HCT116 (cell line): ENCODE measurements around the gene PRSS57. TPM values are rescaled to one million over a fixed set of nuclear protein-coding genes. Genes with fewer than 3 reads are reported as not detected.
"Not testable (repeated sequence)": the region's sequence is repeated elsewhere in the genome, so short reads cannot be mapped to it uniquely, and the experiment has no call there.

Experiments used
- ATAC-seq: fragments of 200-7000 bp; cut with Tn5 transposase; 2 replicates; pipeline ENCODE4 v1.9.1; 2020; ENCODE audit warnings: mild to moderate bottlenecking, moderate library complexity
- BruUV-seq: library from RNA; stranded (reverse); fragments of 400-500 nt; replicated peaks from 2 replicates; lab custom pipeline; 2021; lab: Mats Ljungman, UMichigan
- CTCF ChIA-PET: fragments of 300-600 bp; sonication (Branson Sonifier 250); formaldehyde crosslinking; loops from one replicate; lab custom pipeline; 2021; ENCODE audit warnings: antibody characterized with exemption; lab: Charles Lee
- POLR2A ChIA-PET: fragments of 300-600, 350-600 bp; sonication (Branson Sonifier 250); formaldehyde crosslinking; loops from one replicate; lab custom pipeline; 2021; ENCODE audit warnings: antibody characterized with exemption; lab: Charles Lee
- RAD21 ChIA-PET, 2 experiments: fragments of 300-600 bp; sonication (Branson Sonifier 250); formaldehyde crosslinking; loops; one replicate each; lab custom pipeline; 2023; ENCODE audit warnings: low total read pairs in 2 of 2; ENCODE audit not compliant: uncharacterized antibody in 2 of 2, unreplicated experiment in 2 of 2, low non-redundant PET in 1 of 2; lab: Charles Lee
- DNase-seq: peaks from one replicate; pipeline ENCODE4 v3.0.0-alpha.2; 2010; ENCODE audit warnings: low read depth, low spot score
- H2AFZ ChIP-seq: fragments of 200-600 bp; shearing (Covaris generic), sonication (generic); 2 replicates; pipeline ENCODE4 v1.6.1; 2017; ENCODE audit warnings: low read depth, mixed run types, mixed read lengths, antibody characterized with exemption, low read length; ENCODE audit not compliant: poor library complexity, severe bottlenecking
- H3K27ac ChIP-seq: 2 replicates; pipeline ENCODE4 v1.5.1; 2012; ENCODE audit warnings: low read depth, low read length
- H3K27me3 ChIP-seq: fragments of 200-600 bp; sonication (generic); 2 replicates; pipeline ENCODE4 v1.6.1; 2016; ENCODE audit warnings: mixed run types, low read length, mixed read lengths; ENCODE audit not compliant: insufficient read depth
- H3K36me3 ChIP-seq, 2 experiments: fragments of 200-500 bp in 1 of 2; fragments of 200-600 bp in 1 of 2; sonication (Bioruptor generic) in 1 of 2; sonication (generic) in 1 of 2; 2 replicates each; pipeline versions ENCODE4 v1.5.1 to v1.6.1; 2014 to 2016; ENCODE audit warnings: low read length in 2 of 2, inconsistent platforms in 1 of 2, mixed read lengths in 1 of 2, mixed run types in 1 of 2; ENCODE audit not compliant: insufficient read depth in 2 of 2, control insufficient read depth in 1 of 2
- H3K4me1 ChIP-seq, 2 experiments: fragments of 200-600 bp in 1 of 2; sonication (generic) in 1 of 2; 2 replicates each; pipeline versions ENCODE4 v1.5.1 to v1.6.1; 2012 to 2017; ENCODE audit warnings: low read length in 2 of 2, inconsistent platforms in 1 of 2, mild to moderate bottlenecking in 1 of 2, mixed read lengths in 1 of 2, mixed run types in 1 of 2, moderate library complexity in 1 of 2; ENCODE audit not compliant: insufficient read depth in 2 of 2, control insufficient read depth in 1 of 2
- H3K4me2 ChIP-seq: fragments of 200-600 bp; sonication (generic); 2 replicates; pipeline ENCODE4 v1.6.1; 2017; ENCODE audit warnings: mixed run types, low read length, mixed read lengths
- H3K4me3 ChIP-seq, 2 experiments: fragments of 200-600 bp in 1 of 2; sonication (generic) in 1 of 2; replicated peaks in 1 of 2; 2 replicates each; pipeline ENCODE4 v1.5.1; 2011 to 2016; ENCODE audit warnings: low read length in 2 of 2, control low read depth in 1 of 2, low read depth in 1 of 2, mild to moderate bottlenecking in 1 of 2, mixed read lengths in 1 of 2, mixed run types in 1 of 2
- H3K79me2 ChIP-seq: fragments of 200-600 bp; sonication (generic); 2 replicates; pipeline ENCODE4 v1.6.1; 2017; ENCODE audit warnings: mild to moderate bottlenecking, mixed run types, low read length, moderate library complexity, mixed read lengths; ENCODE audit not compliant: insufficient read depth
- H3K9ac ChIP-seq: fragments of 200-600 bp; sonication (generic); 2 replicates; pipeline ENCODE4 v1.6.1; 2016; ENCODE audit warnings: low read length, mixed read lengths
- H3K9me2 ChIP-seq: fragments of 200-600 bp; sonication (generic), shearing (Covaris generic); 2 replicates; pipeline ENCODE4 v1.6.1; 2017; ENCODE audit warnings: mixed run types, mild to moderate bottlenecking, moderate library complexity; ENCODE audit not compliant: insufficient read depth
- H3K9me3 ChIP-seq, 2 experiments: fragments of 200-500 bp in 1 of 2; fragments of 200-600 bp in 1 of 2; sonication (Bioruptor generic) in 1 of 2; sonication (generic) in 1 of 2; 2 replicates each; pipeline ENCODE4 v1.6.1; 2014 to 2017; ENCODE audit warnings: low read length in 2 of 2, mixed read lengths in 2 of 2, inconsistent platforms in 1 of 2, low read depth in 1 of 2, mild to moderate bottlenecking in 1 of 2, mixed run types in 1 of 2, moderate library complexity in 1 of 2; ENCODE audit not compliant: control insufficient read depth in 1 of 2, insufficient read depth in 1 of 2
- H4K20me1 ChIP-seq: fragments of 200-600 bp; sonication (generic), shearing (Covaris generic); 2 replicates; pipeline ENCODE4 v1.6.1; 2017; ENCODE audit warnings: mixed run types, mild to moderate bottlenecking, moderate library complexity; ENCODE audit not compliant: insufficient read depth
- CTCF ChIP-seq, 3 experiments: fragments of 200-600 bp in 1 of 3; sonication (generic) in 1 of 3; IDR thresholded peaks in 2 of 3; conservative IDR thresholded peaks in 1 of 3; 2 replicates each; pipeline ENCODE4 v1.5.1; 2012 to 2017; ENCODE audit warnings: low read depth in 2 of 3, low read length in 2 of 3, antibody characterized with exemption in 1 of 3, borderline replicate concordance in 1 of 3, control low read depth in 1 of 3, mild to moderate bottlenecking in 1 of 3, mixed read lengths in 1 of 3, mixed run types in 1 of 3, moderate library complexity in 1 of 3; ENCODE audit not compliant: insufficient read depth in 1 of 3
- YY1 ChIP-seq: IDR thresholded peaks from 2 replicates; pipeline ENCODE4 v1.6.1; 2011; ENCODE audit warnings: low read length, low read depth, moderate library complexity, mild to moderate bottlenecking; ENCODE audit not compliant: insufficient replicate concordance; ENCODE audit errors: extremely low read depth
- intact Hi-C: fragments of 100-400 bp; cut with micrococcal nuclease; formaldehyde crosslinking; loops from 2 replicates; pipeline ENCODE4 v1.10.0; 2022
- total RNA-seq: library from RNA; stranded (reverse); gene quantifications from one replicate; pipeline ENCODE4 v1.2.1, GENCODE V29; 2021; ENCODE audit not compliant: unreplicated experiment

Gene PRSS57
- total RNA-seq, 1 experiment from 2014 or later, result not detected

- POLR2A ChIA-PET, result interaction anchor here (1.3 kb wide), 1 partner anchor 10 kb away, joined by 3 read pairs; no protein-coding TSS in a partner anchor
- no peak overlapping the region for H2AFZ ChIP-seq
- no peaks in the 10 kb centered on the region for H3K36me3 ChIP-seq
- no peak overlapping the region for H3K9ac ChIP-seq
- no peak overlapping the region for H3K4me2 ChIP-seq
- H3K27me3 ChIP-seq, result no peaks in the 10 kb centered on the region
- no peaks in the 10 kb centered on the region for H3K9me3 ChIP-seq
- H4K20me1 ChIP-seq, result no peaks in the 10 kb centered on the region
- intact Hi-C loops, result no loop called here
- H3K9me2 ChIP-seq, result no peaks in the 10 kb centered on the region
- H3K4me3 ChIP-seq, result no peak overlapping the region
- TF ChIP-seq CTCF (IDR thresholded peaks at IDR 0.05 in 2 of 3, conservative IDR thresholded peaks at IDR 0.05 in 1 of 3; ENCODE audit: borderline replicate concordance in 1 of 3, insufficient read depth in 1 of 3, low read depth in 2 of 3, low read length in 2 of 3), result peak in 2 of 3 experiments; percentile 29 to 33; a peak in 2 of 6 replicates
- no peak for TF ChIP-seq YY1
- peaks cover 2 to 5% of the 10 kb centered on the region in 2 experiments for H3K4me1 ChIP-seq
- ATAC-seq (peak; percentile 73), DNase-seq (no peak)
- CTCF ChIA-PET, result interaction anchor here (1.0 kb wide), 1 partner anchor 64 kb away, joined by 3 read pairs; no protein-coding TSS in a partner anchor
- H3K27ac ChIP-seq, result no peak overlapping the region
- BruUV-seq, result no TSS peak
- RAD21 ChIA-PET, result no interaction called here
- no peaks in the 10 kb centered on the region for H3K79me2 ChIP-seq
Measured at GRCh38 chr19:670609-671075, 24.6 kb downstream of the PRSS57 start.

DNA sequence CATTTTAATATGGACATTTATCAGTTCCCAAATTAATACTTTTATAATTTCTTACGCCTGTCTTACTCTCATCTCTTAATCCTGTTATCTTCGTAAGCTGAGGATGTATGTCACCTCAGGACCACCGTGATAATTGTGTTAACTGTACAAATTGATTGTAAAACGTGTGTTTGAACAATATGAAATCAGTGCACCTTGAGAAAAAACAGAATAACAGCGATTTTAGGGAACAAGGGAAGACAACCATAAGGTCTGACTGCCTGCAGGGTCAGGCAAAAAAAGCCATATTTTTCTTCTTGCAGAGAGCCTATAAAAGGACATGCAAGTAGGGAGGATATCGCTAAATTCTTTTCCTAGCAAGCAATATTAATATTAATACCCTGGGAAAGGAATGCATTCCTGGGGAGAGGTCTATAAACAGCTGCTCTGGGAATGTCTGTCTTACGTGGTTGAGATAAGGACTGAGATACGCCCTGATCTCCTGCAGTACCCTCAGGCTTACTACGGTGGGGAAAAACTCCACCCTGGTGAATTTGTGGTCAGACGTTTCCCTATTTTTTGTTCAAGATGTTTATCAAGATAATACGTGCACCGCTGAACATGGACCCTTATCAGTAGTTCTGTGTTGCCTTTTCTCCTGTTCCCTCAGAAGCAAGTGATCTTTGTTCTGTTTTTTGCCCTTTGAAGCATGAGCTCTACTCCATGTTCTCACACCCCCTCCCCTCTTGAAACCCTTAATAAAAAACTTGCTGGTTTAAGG is 26.4 kb downstream of the PRSS57 start:
- intact Hi-C loops, H3K36me3 ChIP-seq, H3K9me2 ChIP-seq, H3K79me2 ChIP-seq, DNase-seq, ATAC-seq, H3K9me3 ChIP-seq, H3K4me3 ChIP-seq, H3K9ac ChIP-seq, H3K27me3 ChIP-seq, H2AFZ ChIP-seq, H3K4me2 ChIP-seq, POLR2A ChIA-PET, H4K20me1 ChIP-seq, BruUV-seq, H3K27ac ChIP-seq: not testable (repeated sequence)
- ChIA-PET CTCF (interaction anchor here (0.6 kb wide), 1 partner anchor 101 kb away, joined by 4 read pairs; no protein-coding TSS in a partner anchor), RAD21 (interaction anchor here in 1 of 2 experiments (0.6 kb wide), 1 partner anchor 34 kb away, joined by 3 read pairs; no protein-coding TSS in a partner anchor)
- peaks cover 9 to 15% of the 10 kb centered on the region in 2 experiments; a peak in 3 of 4 replicates for H3K4me1 ChIP-seq

DNA sequence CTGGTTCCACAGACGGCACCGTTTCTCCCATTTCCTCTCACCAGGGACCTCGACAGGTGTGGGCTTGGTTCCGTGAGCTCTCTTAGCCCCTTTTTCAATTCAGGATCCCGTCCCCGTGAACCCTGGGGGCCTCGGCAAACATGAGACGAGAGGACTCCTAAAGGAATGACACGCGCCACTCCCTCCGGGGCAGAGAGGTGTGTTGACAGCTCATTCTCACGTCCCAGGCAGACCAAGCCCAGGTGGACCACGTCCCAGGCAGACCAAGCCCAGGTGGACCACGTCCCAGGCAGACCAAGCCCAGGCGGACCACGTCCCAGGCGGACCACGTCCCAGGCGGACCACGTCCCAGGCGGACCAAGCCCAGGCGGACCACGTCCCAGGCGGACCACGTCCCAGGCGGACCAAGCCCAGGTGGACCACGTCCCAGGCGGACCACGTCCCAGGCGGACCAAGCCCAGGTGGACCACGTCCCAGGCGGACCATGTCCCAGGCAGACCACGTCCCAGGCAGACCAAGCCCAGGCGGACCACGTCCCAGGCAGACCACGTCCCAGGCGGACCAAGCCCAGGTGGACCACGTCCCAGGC is 28.2 kb downstream of the PRSS57 start:
- RAD21 ChIA-PET, H3K9me2 ChIP-seq, H4K20me1 ChIP-seq, H3K4me2 ChIP-seq, H3K27me3 ChIP-seq, intact Hi-C loops, H3K79me2 ChIP-seq, DNase-seq, H3K27ac ChIP-seq, H2AFZ ChIP-seq, H3K4me3 ChIP-seq, ATAC-seq, BruUV-seq, H3K9me3 ChIP-seq, H3K9ac ChIP-seq, POLR2A ChIA-PET, H3K36me3 ChIP-seq: not testable (repeated sequence)
- H3K4me1 ChIP-seq, result peaks cover 14 to 21% of the 10 kb centered on the region in 2 experiments
- CTCF ChIA-PET, result interaction anchor here (1.4 kb wide), 1 partner anchor 67 kb away, joined by 6 read pairs; no protein-coding TSS in a partner anchor
